Progenitor cell of endocrine pancreas (in vitro differentiated cells): ENCODE results near the gene SMIM33. TPM values are rescaled to one million over a fixed set of nuclear protein-coding genes. Genes with fewer than 3 reads are reported as not detected.
"Not testable (repeated sequence)": the region's sequence is repeated elsewhere in the genome, so short reads cannot be mapped to it uniquely, and the experiment has no call there.

ENCODE experiments used
- DNase-seq: peaks from one replicate; pipeline ENCODE4 v3.0.0; 2021; ENCODE audit warnings: low spot score; ENCODE audit not compliant: unreplicated experiment
- H3K27ac Mint-ChIP-seq: 2 replicates; pipeline ENCODE4 v1.8.0; 2021; ENCODE audit warnings: mild to moderate bottlenecking, moderate library complexity, mixed read lengths
- H3K27me3 Mint-ChIP-seq: 2 replicates; pipeline ENCODE4 v1.8.0; 2021; ENCODE audit warnings: mixed read lengths
- H3K36me3 Mint-ChIP-seq: 2 replicates; pipeline ENCODE4 v1.8.0; 2022; ENCODE audit warnings: mixed read lengths; ENCODE audit not compliant: insufficient read depth
- H3K4me1 Mint-ChIP-seq: 2 replicates; pipeline ENCODE4 v1.8.0; 2021; ENCODE audit warnings: low read depth, mixed read lengths
- H3K4me3 Mint-ChIP-seq: 2 replicates; pipeline ENCODE4 v1.8.0; 2021; ENCODE audit warnings: low read depth, mild to moderate bottlenecking, moderate library complexity, mixed read lengths
- H3K9me3 Mint-ChIP-seq: 2 replicates; pipeline ENCODE4 v1.8.0; 2021; ENCODE audit warnings: low read depth, mixed read lengths
- CTCF ChIP-seq: fragments of 200-600 bp; sonication (generic); IDR thresholded peaks from one replicate; pipeline ENCODE4 v1.5.0; 2021; ENCODE audit warnings: antibody characterized with exemption, mild to moderate bottlenecking; ENCODE audit not compliant: unreplicated experiment
- total RNA-seq: library from RNA; stranded (reverse); gene quantifications from 2 replicates; pipeline ENCODE4 v1.2.1, GENCODE V29; 2021

SMIM33 gene
- total RNA-seq, 1 donor from 2014 or later: not detected

GRCh38 chr5:139481122-139481533, 10.3 kb downstream of the SMIM33 start:
- no peak for TF ChIP-seq CTCF
- no peak overlapping the region for H3K27ac Mint-ChIP-seq
- H3K9me3 Mint-ChIP-seq: no peaks in the 10 kb centered on the region
- no peaks in the 10 kb centered on the region for H3K36me3 Mint-ChIP-seq
- no peaks in the 10 kb centered on the region for H3K4me1 Mint-ChIP-seq
- DNase-seq: no peak
- no peak overlapping the region for H3K4me3 Mint-ChIP-seq
- H3K27me3 Mint-ChIP-seq: no peaks in the 10 kb centered on the region

GRCh38 chr5:139481580-139482049, 10.8 kb downstream of the SMIM33 start:
- Mint-ChIP-seq H3K4me3 (no peak overlapping the region), H3K4me1 (no peaks in the 10 kb centered on the region), H3K36me3 (no peaks in the 10 kb centered on the region), H3K27ac (no peak overlapping the region), H3K9me3 (no peaks in the 10 kb centered on the region), H3K27me3 (peaks cover 3% of the 10 kb centered on the region)
- DNase-seq: no peak
- TF ChIP-seq CTCF: no peak

GRCh38 chr5:139482050-139482889, 11.5 kb downstream of the SMIM33 start, which contains the start of gene STING1:
Gene STING1 (minus strand): TSS chr5:139482758. CDS start chr5:139481704, 1,054 bp downstream.
- no peak for TF ChIP-seq CTCF
- Mint-ChIP-seq H3K4me3 (no peak within 1 kb of the TSS), H3K9me3 (no peaks in the 10 kb centered on the region), H3K27me3 (peaks cover 4% of the 10 kb centered on the region), H3K27ac (no peak within 1 kb of the TSS), H3K36me3 (no peaks in the 10 kb centered on the region), H3K4me1 (no peaks in the 10 kb centered on the region)
- no peak for DNase-seq

GRCh38 chr5:139482890-139483208, 12.0 kb downstream of the SMIM33 start:
- not testable (repeated sequence) for H3K4me3 Mint-ChIP-seq, H3K27me3 Mint-ChIP-seq, H3K9me3 Mint-ChIP-seq, DNase-seq, H3K27ac Mint-ChIP-seq, H3K36me3 Mint-ChIP-seq, H3K4me1 Mint-ChIP-seq

GRCh38 chr5:139486201-139486600, 15.4 kb downstream of the SMIM33 start:
- Mint-ChIP-seq H3K27ac (no peak overlapping the region), H3K4me1 (no peaks in the 10 kb centered on the region), H3K36me3 (no peaks in the 10 kb centered on the region), H3K9me3 (no peaks in the 10 kb centered on the region), H3K27me3 (peaks cover 4% of the 10 kb centered on the region), H3K4me3 (no peak overlapping the region)
- DNase-seq: no peak
- no peak for TF ChIP-seq CTCF

- H3K27ac Mint-ChIP-seq: no peak overlapping the region
- H3K27me3 Mint-ChIP-seq: peaks cover 4% of the 10 kb centered on the region
- no peaks in the 10 kb centered on the region for H3K4me1 Mint-ChIP-seq
- TF ChIP-seq CTCF: no peak
- no peaks in the 10 kb centered on the region for H3K36me3 Mint-ChIP-seq
- no peak for DNase-seq
- no peaks in the 10 kb centered on the region for H3K9me3 Mint-ChIP-seq
- no peak overlapping the region for H3K4me3 Mint-ChIP-seq
Observed at GRCh38 chr5:139488260-139488659, 17.5 kb downstream of the SMIM33 start.
